CMK (cell line): ENCODE data around the gene STAT5B.

Experiments used
- DNase-seq: peaks from one replicate; pipeline ENCODE4 v3.0.0-alpha.2; 2010; ENCODE audit warnings: low read depth

The STAT5B gene

DNA sequence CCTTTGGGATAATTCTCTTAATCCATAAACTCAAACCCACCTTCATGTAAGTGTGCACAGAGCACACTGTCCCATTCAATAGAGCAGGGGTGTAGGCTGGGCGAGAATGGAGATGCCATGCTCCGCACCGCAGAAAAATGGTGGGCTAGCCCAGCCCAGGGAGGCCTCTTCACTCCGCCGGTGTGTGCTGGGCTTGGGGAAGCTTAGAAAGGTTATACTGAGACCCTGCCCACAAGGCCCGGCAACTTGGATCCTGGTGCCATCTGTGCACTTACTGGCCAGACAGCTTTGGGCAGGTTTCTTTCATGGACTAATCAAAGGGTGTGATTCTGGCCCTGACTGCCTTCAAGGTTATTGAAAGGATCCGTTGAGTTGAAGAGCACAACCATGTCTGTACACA, 8.4 kb upstream of the STAT5B start:
- DNase-seq: no peak

DNA sequence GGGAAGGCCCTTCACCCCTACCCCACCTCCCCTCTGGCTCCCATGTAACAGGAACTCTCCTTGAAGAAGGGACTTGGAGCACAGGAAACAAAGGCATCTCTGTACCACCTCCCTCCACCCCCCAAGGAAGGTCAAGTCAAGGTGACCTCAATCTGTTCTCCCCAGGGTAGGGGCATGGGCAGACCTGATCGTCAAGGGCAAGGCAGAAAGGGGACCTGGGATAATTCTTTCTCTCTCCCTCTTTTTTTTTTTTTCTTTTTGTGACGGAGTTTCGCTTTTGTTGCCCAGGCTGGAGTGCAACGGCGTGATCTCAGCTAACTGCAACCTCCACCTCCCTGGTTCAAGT, 7.8 kb upstream of the STAT5B start:
- no peak for DNase-seq

DNA sequence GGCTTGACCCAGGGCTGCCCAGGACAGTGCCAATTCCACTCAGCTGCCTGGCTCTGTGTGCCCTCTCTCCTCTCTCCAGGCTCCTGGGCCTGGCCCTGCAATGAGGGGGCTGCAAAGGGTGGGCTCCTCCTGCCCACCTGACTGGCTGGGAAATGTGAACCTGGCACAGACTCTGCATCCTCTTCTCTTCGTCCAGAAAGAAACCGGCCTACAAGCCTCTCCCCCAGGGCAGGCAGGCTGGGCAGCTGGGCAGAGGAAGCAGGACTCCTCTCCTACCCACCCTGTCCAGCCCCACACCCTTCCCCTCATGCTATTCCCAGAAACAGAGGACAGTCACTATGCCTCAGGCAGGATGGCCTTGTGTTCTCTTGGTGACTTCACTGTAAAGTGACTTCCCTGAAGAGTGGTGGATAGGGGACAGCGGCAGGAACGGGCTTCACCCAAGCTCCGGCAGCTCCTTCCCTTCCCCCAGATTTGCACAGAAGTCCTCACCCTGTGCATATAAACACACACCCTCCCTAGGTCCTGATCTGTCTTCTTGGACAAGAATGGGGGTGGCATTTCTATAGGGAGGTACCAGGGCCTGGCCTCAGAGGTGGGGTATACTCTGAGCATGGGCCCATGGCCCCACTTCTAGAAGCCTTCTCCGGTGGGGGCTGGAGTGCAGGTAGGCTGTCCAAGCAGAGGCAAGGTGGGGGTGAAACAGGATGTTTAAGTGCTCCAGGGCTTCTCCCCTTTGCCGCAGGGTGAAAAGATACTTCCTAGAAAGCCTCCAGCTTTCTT, 7.2 kb upstream of the STAT5B start:
- DNase-seq: no peak

DNA sequence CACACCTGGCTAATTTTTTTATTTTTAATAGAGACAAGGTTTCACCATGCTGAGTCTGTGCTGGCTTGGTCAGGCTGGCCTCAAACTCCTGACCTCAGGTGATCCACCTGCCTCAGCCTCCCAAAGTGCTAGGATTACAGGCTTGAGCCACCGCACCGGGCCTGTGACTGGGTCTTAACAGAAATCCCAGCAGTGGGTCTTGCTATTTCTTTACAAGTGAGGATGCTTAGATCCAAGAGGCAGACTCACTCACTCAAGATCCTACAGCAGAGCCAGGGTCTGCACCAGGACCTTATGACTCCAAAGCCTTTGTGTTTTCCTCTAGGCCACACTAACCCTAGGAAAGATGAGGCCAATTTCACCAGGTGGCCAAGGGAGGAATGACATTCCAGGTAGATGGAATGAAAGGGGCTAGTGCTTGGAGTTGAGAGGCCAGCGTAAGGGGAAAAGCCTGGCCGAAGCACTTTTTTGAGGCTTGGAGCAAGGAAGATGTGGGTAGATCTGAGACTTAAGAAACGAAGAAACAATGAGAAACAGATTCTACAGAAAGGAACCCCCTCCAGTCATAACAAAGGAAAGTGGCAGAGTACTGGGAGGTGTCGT, 6.4 kb upstream of the STAT5B start:
- DNase-seq: no peak

DNA sequence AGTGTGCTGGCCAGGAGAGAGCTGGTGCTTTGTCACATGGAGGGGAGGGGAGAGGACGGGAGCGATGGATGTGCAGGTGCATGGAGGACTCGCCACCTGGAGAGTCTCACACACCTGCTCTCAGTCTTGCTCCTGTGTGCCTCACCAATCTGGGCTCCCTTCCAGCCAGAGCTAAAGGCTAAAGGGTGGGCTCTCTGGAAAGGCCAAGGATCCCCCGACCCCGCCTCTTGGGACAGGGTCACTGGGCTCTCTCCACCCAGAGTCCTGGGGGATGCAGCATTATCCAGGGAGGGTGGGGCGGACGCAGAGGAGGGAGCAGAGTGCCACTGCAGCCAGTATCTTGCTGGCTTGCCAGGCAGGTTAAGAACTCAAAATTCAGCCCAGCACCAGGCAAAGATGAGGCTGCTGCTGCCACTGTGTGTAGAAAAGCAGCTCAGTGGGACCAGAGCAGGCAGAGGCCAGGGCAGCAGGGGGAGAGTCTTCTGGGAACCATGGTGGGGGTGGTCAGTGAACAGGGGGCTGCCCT, 5.4 kb upstream of the STAT5B start:
- no peak for DNase-seq

DNA sequence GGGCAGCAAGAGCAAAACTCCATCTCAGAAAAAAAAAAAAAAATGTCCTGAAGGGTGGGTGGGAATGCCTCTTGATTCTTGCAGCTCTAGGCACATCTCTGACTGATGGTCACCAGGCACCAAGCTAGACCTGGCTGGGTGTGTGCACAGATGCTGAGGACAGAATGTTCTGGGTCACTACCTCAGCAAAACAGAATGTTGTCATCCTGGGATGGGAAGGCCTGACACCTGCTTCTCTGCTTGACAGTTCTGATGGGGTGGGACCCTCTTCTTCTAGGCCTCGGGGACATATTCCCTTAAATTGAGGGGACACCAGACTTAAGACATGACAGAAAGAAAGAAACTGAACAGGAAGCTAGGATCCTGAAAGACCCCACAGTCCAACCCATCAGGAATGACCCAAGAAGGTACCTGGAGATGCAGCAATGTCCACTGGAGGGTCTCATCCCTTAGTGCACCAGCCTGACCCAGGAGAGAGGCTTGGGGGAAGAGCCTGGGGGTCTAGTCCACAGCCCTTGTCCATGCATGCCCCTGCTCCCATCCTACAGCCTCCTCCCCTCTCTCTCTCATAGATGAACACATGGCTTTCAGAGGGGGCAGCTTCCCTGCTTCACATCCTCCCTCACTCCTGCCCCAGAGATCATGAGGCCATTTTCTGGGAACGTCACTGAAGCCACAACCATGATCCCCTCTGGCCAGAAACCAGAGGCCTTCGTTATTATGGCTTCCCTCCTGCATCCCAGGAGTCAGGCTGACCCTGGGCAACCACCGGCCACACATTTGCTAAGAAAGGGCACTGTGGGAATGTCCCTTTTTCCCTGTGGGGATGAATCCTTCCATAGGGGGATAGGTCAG, 3.8 kb upstream of the STAT5B start:
- no peak for DNase-seq

DNA sequence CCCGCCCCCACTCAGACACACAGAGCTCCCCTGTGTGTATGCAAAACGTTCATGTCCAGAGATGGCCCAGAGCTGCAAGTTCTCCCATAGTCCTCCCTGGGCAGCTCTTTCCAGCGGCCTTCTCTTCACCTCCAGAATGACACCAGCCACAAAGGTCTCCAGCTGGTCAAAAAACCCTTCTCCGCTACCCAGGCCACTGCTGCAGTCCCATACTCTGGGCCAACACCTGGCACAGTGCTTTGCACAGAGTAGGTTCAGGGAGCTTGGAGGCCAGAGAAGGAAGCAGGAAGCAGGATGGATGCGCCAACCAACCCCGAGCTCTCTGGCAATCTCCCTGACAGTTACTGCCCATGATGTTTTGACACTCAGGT, 1.1 kb upstream of the STAT5B start:
- DNase-seq: no peak

DNA sequence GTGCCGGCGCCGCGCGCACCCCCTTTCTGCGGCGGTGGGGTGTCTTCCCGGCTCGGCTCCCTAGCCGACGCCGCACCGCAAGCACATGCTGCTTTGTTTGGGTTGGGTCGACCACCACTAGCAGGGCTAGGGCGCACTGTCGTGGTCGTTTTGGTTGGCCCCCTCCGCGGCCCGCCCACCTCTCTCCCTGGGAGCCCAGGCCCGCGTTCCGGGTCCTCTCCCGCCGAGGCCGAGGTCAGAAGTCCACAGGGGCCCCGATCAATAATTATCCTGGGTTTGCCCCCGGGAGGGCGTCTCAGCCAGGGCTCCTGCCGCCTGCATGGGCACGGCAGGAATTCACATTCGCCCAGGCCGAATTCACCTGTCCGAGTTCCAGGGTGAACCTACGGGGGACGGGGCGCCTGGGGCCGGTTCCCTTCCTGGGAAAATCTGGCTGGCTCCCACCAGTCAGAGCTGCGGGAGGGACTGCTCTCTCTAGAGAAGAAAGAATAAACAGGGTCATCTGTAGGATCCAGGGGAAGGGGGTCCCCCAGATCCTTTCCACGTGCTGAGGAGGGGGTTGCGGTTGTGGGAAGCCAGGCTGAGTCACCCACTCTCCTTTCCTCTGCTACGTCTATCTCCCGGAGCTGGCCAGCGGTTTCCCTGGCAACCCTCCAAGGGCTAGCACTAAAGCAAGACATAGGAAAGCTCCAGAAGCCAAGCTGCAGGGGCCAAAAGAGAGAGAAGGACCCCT, 584 bp upstream of the STAT5B start:
- DNase-seq: peak; percentile 67

DNA sequence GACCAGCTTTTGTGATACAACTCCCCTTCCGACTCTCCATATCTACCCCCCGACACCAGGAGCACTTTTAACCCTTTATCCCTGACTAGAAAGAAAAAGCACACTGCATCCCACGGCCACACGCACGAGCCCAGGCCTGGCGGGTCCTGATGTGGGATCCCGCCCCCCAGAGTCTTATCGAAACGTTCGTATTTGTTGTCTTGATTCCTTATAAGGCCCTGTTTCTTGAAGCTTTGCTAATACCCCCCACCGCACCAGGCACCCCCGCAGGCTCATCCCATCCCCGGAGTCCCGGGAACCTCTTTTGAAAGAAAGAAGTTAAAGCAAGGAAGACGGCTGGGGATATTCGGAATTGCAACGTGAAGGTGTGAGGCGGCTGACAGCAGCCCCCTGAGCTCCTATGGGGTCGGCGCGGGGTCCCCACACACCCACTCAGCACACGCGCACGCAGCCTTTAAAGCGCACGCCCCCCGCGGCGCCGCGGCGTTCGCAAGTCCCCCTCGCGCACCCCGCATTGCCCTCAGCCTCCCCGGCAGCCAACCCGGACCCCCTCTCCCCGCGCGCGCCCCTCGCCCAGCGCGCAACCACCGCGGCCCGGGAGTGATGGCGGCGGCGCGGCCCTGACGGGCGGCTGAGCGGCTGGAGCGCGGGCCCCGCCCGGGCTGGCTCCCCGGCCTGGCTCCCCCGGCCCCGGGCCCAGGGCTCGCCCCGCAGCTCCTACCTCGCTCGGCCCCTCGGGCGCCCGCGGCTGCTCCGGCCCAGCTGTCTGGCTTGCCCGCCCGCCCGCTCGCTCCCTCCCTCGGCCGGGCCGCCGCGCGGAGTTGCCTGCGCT, 448 bp downstream of the STAT5B start:
- no peak for DNase-seq

DNA sequence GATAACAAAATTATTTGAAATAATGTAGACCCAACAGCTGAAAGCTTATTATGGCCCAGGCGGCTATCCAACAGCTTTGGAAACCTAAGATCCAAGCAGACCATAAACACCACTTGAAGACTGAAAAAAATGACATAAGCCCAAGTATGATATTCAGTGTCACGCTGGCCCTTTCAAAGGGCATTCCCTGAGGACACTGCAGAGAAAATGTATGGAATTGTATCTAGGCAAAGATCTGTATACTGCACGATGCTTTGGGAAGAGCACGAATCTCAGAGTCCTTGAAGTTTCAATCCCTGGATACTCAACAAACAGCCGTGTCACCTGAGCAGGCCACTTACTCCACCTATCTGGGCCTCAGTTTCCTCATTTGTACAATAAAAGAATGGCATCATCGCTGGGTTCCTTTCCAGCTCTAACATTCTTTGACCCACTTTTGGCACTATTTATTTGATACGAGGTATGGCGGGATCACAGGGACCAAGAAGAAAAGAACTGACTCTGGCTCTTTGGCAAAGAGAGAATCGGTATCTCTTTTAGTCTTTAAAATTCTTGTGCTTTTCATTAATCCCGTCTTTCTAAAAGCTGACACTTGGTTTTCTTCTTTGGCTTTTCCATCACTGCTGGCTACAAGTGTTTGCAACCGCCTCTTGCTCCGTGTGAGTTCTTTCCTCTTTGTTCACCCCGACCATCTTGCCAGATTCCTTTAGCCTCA, 1.2 kb downstream of the STAT5B start:
- DNase-seq: no peak

DNA sequence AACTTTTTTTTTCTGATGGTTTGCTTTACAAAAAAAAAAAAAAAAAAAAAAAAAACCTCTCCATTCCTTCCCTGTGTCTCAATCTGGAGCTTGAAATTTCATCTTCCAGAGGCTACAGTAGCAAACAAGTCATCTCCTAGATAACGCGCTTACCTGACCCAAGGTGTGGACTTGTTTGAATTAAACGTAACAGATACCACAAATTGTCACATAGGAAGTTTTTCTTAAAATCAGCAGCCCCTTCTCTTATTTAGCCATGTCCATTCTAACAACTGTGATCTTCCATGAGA, 2.0 kb downstream of the STAT5B start:
- DNase-seq: no peak

DNA sequence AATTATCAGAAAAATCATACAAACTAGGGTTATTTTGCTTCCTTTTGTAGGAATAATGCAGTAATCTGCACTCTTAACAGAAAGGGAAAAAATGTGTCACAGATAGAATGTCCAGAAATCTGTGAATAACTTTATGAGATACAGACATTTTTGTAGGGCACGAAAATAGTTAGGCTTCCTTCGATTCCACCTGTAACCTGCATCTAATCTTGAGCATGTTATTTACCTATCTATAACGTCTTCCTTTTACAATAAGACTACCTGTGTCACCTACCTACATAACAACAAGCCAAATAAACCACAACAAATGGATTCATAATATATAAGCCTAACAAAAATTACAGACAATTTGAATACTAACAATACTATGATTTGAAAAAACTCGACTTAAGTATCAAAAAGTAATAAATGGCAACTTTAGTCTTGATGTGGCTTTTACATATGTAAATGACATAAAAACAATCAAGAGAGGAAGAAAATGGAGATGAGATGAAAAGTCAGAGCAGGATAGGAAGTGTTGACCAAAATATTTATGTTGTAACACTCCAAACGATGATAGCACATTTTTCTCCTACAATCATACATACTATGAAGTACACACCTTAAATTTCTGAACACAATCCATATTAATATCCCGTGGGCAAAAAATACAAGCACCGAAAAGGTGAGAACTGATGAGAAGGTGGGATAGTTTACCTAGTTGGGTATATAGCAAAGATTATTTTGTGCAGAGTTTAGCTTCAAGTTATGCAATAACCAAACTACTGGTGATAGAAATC, 2.5 kb downstream of the STAT5B start:
- no peak for DNase-seq

DNA sequence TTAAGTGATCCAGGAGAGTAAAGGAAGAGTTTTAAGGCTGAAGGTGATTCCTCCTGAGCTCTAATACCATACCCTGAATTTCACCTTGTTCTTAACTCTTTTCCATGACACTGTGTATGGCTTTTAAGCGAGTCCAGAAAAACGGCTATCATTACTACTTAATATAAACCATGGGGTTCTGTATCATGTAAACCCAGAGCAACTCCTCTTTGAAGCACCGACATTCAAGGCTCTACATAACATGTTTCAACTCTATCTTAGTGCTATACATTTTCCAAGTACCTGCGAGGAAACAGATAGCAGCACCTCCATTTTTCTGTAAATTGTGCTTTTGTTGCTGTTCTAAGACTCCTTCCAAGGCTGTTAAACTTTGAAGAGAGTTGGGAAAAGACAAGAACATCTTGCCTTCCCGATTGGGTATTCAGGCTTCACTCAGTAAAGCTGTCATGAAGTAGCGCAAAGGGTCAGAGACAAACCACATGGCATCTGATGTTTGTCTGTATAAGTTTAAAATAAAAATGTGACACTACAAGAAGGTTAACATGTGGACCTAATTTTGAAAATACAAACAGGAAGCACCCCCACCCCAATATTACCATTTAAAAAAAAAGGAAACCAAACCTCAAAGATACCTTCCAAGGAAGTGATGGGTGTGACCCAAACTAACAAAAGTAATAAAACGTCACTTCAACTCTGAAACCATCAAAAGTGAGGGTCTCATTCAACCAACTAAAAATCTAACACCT, 3.9 kb downstream of the STAT5B start:
- no peak for DNase-seq

DNA sequence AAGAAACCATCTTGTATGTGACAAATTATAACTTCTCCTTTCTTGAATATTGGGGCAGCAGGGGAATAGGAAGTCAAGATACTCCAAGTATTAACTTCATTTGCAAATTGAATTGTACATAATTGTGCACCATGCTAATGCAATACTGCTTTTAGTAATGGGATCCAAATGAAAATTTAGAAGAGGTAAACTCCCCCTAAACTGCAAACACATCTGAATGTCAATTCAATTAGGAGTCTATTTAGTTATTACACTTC, 4.5 kb downstream of the STAT5B start:
- DNase-seq: no peak

DNA sequence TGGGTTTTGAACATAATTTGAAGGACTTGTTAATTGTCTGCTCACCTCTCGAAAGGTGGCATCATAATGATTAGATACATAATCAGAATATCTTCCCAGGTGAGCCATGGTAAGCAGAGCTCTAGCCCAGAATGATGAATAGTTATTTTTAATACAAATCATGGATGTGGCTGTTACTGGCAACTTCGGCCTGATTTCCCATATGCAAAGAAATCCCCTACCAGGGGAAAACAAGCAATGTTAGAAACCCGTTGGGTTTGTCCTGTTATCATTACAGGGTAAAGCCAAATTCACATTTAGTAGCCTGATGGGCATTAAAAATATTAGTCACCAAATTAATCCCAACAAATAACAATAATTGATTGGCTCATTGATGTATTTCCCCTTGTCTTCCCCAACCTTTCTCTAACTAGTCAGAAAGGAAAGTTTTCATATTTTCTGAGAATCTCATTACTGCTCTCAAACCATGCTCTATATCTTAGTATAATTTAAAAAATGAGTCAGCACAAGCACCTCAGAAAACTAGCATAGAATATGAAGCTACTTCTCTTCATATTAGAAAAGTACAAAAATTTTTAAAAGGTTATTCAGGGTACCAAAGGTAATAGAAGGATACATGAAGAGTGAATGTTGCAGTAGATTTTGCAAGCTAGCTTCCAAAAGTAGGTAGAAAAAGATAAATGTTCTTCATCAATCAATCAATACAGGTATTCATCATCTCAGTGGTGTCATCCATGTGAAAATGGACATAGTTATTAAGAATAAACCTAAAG, 5.0 kb downstream of the STAT5B start:
- DNase-seq: no peak

DNA sequence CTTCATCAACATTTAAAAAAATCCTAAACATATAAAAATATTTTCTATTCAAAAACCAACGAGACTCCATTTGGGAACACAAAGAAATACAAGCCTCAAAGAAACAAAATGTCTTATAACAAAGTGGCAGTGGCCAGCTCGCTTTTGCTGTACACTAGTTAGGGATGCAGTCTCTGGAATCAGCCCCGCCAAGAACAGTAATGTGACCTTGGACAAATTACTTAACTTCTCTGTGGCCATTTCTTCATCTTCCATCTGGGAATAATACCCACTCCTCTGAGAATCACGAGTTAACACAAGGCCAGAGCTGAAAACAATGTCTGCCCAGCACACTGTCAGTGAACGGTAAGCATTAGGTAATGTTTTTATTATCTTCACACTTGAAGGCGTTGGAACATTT, 5.6 kb downstream of the STAT5B start:
- no peak for DNase-seq

DNA sequence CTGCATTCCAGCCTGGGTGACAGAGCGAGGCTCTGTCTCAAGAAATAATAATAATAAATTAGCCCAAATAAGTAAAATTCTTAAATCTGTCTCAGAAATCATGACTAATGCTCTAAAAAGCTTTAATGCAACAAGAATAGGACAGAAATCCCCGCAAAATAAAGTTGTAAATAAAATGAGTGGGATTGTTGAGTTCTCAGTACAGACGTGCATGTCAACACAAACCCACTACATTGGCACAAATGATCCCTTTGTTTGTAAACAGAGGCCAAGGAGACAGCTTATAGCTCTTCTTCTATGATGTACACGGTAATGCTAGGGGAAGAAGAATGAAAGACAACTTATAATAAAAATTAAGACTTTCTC, 6.0 kb downstream of the STAT5B start:
- no peak for DNase-seq

DNA sequence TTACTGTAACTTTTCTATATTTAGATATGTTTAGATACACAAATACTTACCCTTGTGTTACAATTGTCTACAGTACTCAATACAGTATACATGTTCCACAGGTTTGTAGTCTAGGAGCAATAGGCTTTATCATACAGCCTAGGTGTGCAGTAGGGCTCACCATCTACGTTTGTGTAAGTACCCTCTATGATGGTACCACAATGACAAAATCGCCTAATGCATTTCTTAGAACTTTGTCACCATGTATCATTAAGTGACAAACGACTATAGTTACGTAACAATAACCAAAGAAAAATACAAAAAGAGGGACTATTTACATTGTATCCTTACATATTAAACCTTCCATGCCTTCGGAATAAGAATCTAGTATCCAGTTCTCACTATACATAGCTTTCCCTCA, 8.0 kb downstream of the STAT5B start:
- DNase-seq: no peak
